ENCODE data around the gene SEPTIN10.
"Not testable (repeated sequence)": the region's sequence is repeated elsewhere in the genome, so short reads cannot be mapped to it uniquely, and the experiment has no call there.

The SEPTIN10 gene

GRCh38 chr2:109542384-109542783, 71.4 kb downstream of the SEPTIN10 start:
- no peak for DNase-seq

- no peak for DNase-seq
Observed at GRCh38 chr2:109538546-109538945, 75.2 kb downstream of the SEPTIN10 start.

DNA sequence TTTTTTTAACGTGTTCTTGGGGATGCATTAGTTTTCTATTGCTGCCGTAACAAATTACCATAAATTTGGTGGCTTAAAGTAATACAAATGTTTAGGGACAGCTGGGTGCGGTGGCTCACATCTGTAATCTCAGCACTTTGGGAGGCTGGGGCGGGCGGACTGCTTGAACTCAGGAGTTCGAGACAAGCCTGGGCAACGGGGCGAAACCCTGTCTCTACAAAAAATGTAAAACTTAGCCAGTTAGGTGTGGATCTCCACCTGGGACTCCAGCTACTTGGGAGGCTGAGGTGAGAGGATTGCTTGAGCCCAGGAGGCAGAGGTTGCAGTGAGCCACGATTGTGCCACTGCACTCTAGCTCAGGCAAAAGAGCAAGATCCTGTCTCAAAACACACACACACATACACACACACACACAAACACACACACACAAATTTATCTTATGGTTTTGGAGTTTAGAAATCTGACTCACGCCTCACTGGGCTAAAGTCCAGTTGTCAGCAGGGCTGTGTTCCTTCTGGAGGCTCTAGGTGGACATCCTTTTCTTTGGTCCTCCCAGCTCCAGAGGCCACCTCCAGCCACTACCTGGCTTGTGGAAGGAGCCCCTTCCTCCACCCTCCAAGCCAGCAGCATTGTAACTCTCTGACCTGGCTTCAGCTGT, 76.1 kb downstream of the SEPTIN10 start:
- no peak for DNase-seq

- not testable (repeated sequence) for DNase-seq
Observed at GRCh38 chr2:109536556-109536955, 77.2 kb downstream of the SEPTIN10 start.

DNA sequence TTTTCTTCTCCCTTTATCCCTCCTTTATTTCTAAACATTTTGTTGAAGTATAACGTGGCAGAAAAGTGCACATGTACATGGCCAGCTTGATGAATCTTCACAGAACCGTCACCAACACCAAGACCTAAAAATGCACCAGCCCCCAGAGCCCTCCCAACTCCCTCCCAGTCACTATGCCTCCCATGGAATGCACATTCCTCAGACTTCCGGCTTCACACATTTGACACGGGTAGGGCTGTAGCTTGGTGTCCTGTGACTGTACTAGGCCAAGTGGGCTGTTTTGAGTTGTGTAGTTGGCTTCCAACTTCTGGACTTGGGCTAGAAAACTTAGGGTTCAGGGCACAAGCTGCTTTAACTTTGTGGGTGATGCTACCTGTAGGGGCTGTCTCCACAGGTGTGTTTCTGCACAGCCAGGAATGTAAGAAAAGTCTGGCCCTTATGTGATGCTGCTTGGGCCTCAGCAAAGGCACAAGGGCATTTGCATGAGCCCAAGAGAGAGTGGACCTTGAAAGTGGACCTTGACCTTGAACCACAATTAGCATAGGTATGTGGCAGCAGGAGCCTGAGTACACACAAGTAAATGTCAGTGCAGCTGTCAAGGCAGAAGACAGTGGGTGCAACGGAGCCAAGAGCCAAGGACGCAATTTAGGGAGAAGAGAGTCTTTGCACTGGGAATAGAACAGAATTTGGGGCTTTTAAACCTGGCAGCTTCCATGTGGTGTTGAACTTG, 78.4 kb downstream of the SEPTIN10 start:
- DNase-seq = no peak

DNA sequence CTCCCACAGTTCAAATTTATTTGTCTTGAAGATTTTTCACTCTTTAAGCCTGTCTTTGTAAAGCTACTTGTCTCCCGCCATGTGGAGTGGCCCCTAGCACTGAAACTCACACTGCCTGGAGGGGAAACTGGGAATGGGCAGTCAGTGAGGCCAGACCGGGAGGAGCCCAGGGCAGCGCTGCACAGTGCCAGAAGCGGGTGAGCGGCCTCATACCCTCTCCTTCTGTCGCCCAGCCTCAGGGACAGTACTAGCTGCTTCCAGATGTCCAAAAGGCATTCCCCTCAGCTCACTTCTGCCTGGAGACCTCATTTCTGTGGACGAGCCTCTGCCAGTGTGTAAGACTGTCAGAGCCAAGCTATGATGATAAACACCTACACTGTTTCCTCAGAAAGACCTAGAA, 79.9 kb downstream of the SEPTIN10 start:
- no peak for DNase-seq

- DNase-seq = no peak
Observed at GRCh38 chr2:109532728-109533076, 81.1 kb downstream of the SEPTIN10 start.

DNA sequence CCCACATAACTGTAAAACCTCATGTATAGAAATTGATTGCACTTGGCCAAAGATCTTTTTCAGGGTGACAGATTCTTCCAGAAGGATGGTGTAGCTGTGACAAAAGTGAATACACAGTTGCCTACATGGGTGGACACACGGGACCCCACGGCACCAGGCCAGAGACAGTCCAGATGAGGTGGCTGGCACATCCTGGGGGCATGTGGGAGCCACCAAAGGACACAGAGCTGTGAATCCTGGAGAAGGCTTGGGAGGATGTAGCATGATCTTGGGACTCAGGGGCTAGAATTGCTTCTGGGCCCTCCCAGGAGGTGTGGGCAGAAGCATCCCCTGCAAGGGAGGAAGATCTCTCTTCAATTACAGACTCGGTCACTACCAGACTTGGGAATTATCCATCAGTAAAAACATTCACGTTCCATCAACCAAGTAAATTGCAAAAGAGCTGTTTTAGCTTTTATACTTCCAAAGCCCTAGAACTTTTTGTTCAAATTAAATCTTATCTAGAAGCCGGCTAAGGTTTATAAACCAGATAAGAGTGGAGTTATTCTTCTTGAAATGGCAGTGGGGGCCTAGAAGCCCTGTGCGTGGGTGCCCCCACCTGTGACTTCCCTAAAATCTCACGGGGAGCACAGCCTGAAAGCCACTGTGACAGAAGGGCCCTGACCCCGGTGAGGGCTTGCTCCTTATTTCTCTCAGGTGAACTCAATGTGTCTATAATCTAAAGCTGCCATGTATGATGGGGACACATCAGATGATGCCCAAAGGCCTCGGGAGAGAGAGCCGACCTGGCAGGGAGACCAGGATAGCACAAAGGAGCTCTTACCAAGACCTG, 81.7 kb downstream of the SEPTIN10 start:
- DNase-seq = no peak

DNA sequence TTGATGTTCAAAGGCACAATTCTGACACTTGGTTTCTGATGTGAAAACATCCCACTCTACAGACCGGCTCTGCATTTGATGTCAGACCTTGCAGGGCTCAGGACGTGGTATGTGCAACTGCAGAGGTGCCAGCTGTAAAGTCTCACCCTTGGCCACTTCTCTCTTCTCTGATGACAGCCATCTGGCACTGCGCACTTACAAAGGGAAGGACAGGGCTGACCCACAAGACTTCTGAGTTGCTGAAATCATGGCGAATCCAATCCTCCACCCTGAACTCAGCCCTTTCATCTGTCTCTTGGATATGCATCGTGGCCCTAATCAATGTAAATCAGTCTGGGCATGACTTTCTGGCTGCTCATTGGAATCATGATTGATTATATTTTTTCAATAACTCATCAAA, 82.5 kb downstream of the SEPTIN10 start:
- no peak for DNase-seq

DNA sequence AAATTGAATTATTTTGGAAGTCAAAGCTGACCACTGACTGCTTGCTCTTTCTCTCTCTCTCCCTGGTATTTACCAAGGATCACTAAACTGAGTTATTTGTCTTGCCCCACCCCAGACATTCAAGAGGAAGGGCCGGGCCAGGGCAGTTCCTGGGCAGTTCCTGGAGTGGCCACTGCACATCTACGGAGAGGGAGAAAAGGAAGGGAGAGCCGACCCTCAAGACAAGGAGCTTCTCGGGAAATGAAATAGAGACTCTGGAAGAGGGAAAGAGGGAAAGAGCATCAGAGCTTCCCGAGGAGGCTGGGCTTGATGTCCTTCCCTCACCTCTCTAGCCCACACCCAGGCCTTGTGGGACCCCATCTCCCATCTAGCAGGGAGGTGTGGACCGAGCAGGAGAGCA, 83.1 kb downstream of the SEPTIN10 start:
- no peak for DNase-seq

DNA sequence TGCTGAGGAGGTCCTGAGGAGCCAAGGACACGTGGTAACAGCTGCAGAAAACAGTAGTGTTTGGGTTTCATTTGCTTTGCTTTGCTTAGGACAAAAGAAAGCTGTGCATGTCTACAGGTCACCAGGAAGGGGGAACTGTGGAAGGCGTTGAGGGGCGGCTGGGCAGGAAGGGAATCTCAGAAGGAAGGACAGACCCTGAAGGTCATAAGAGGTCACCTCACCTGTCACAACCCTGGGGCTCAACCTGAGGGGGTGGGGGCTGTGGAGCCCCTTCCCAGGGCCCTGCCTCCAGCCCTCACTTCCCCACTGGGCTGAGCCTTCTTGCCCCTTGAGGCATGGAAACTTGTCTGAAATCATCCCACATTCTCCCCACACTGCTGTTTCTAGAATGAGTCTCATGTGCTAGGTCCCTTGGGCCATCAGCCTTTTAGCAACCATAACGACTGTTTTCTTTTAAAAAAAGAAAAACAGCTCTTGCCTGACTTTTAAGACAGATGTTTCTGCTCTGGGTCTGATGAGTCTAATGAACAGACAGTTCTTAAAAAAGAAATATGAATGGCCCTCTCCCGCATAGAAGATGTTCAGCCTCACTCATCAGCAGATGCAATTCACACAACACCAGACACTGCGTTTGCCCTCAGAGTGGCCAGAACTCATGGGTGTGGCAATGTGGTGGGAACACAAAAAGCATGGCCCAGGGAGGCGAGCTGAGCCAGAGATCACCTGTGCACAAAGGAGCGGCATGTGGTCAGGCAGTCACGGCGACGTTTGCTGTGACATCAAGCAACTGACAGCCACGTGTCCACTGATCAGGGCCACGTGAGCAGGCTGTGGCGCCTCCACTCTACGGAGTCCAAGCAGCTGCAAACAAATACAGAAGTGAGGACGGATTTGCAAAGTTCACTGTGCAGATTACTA, 84.0 kb downstream of the SEPTIN10 start:
- no peak for DNase-seq

- DNase-seq = no peak
Observed at GRCh38 chr2:109528811-109529501, 84.8 kb downstream of the SEPTIN10 start.

- no peak for DNase-seq
Observed at GRCh38 chr2:109527846-109528705, 85.7 kb downstream of the SEPTIN10 start.

DNA sequence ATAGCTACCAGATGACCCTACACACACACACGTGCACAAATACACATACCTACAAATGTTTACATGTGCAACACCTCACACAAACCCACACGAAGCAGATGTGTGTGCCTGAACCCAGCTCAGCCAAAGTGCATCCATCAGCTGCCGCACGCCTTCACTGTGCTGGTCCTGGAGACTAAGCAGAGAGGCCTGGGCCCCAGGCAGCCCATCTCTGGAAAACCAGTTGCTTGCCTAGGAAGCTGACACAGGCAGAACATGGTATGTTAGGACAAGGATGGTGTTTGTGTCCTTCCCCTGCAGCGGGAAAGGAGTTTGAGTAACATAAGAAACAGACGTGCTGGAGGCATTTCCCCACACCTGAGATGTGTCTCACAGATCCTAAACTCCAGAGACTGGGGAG, 86.7 kb downstream of the SEPTIN10 start:
- no peak for DNase-seq

DNA sequence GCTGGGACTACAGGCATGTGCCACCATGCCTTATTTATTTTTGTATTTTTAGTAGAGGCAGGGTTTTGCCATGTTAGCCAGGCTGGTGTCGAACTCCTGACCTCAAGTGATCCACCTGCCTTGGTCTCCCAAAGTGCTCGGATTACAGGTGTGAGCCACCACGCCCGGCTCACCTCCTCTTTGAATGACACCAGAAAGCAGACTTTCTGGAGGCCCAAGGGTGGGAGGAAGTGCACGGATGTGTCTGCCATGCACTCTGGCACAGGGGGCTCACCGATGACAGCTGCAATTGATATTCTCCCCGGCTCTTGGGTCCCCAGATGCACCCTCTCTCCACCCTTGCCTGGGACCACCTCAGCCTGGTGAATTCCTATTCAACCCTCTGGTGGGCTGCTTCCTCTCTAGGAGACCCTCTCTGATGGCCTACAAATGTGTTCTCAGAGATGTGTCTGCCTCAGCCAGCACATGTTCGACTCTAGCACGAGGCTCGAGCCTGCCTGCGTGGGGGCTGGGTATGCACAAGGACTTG, 87.3 kb downstream of the SEPTIN10 start:
- DNase-seq = no peak

GRCh38 chr2:109525836-109526235, 87.9 kb downstream of the SEPTIN10 start:
- no peak for DNase-seq

DNA sequence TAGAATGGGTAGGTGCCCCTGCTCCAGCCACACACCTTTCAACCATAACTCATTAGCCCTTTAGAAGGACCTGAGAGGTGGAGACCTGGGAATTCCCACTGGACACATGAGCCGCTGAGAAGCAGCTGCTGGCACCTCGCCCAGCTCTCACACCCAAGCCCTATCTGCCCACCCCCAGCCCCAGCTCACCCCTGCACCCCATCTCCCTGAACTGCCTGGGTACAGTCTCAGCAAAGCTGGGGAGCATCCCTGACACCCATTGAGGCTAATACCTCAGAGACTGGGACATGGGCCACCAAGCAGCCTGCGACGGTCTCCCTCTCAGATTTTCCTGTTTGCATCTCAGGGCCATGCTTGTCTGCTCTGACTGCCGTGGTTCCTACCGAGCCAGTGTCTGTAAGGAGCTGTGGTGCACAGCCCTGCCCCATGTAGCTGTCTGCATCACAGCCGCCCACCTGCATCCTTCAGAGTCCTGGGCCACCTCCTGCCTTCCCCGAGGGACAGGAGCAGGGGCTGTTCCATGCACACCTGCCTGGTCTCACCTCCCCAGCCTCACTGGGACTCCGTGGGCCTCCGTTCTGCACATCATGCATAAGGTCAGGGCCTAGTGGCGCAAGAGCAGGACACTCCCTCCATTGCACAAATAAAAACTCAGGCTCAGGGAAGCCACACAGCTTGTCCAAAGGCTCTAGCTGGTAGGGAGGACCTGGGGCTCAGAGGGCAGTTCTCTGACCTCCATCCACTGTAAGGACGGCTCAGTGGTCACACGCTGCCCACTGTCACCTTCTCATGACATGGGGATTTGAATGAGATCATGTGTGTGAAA, 90.0 kb downstream of the SEPTIN10 start:
- DNase-seq = no peak

DNA sequence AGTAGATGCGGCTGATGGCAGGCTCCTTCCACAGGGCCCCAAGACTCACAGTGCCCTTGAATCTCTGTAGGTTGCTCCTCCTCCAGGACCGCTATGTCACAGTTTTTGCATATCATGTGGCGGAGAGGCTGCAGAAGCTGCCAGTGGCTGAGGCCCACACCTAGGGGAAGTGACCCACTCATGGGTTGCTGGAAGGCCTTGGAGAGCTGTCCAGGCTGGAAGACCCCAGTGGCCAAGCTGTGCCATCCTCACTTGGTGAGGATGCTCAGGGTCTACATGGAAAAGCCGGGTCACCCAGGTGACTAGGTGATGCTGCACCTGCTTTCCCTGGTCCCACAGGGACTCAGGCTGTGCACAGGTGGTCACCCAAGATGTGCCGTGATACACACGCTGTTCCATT, 90.6 kb downstream of the SEPTIN10 start:
- DNase-seq = no peak

GRCh38 chr2:109522063-109522374, 91.7 kb downstream of the SEPTIN10 start:
- no peak for DNase-seq

Data from hematopoietic multipotent progenitor cell treated with erythropoietin and hydrocortisone succinate and interleukin-3 and kit ligand, for 4 days (in vitro differentiated cells).